Neural progenitor cell (in vitro differentiated cells): ENCODE measurements around the gene FSTL4. TPM values are rescaled to one million over a fixed set of nuclear protein-coding genes. Genes with fewer than 3 reads are reported as not detected.

Experiments used
- DNase-seq: peaks from one replicate; pipeline ENCODE4 v3.0.0-alpha.2; 2016; ENCODE audit warnings: low spot score
- H2AFZ ChIP-seq: fragments of 200-600 bp; sonication (generic); replicated peaks from 2 replicates; pipeline ENCODE4 v1.6.1; 2016; ENCODE audit warnings: antibody characterized with exemption
- H3F3A ChIP-seq: fragments of 200-600 bp; sonication (generic); 2 replicates; pipeline ENCODE4 v1.6.1; 2016; ENCODE audit warnings: antibody characterized with exemption, low read depth
- H3K27ac ChIP-seq: fragments of 200-600 bp; sonication (generic); 2 replicates; pipeline ENCODE4 v1.5.1; 2016; ENCODE audit warnings: mild to moderate bottlenecking
- H3K27me3 ChIP-seq: fragments of 200-600 bp; sonication (generic); 2 replicates; pipeline ENCODE4 v1.6.1; 2016; ENCODE audit warnings: mild to moderate bottlenecking, moderate library complexity
- H3K36me3 ChIP-seq: fragments of 200-600 bp; sonication (generic); 2 replicates; pipeline ENCODE4 v1.5.1; 2016
- H3K4me1 ChIP-seq: fragments of 200-600 bp; sonication (generic); 2 replicates; pipeline ENCODE4 v1.6.1; 2016; ENCODE audit warnings: mixed run types
- H3K4me2 ChIP-seq: fragments of 200-600 bp; sonication (generic); 2 replicates; pipeline ENCODE4 v1.6.1; 2016
- H3K4me3 ChIP-seq: fragments of 200-600 bp; sonication (generic); 2 replicates; pipeline ENCODE4 v1.5.1; 2016
- H3K79me2 ChIP-seq: fragments of 200-600 bp; sonication (generic); 2 replicates; pipeline ENCODE4 v1.6.1; 2016; ENCODE audit warnings: low read depth
- H3K9ac ChIP-seq: fragments of 200-600 bp; sonication (generic); 2 replicates; pipeline ENCODE4 v1.6.1; 2016
- H3K9me3 ChIP-seq: fragments of 200-600 bp; sonication (generic); 2 replicates; pipeline ENCODE4 v1.5.1; 2016; ENCODE audit warnings: low read depth
- H4K20me1 ChIP-seq: fragments of 200-600 bp; sonication (generic); 2 replicates; pipeline ENCODE4 v1.6.1; 2016; ENCODE audit warnings: low read depth
- H3K27ac Mint-ChIP-seq: 3 replicates; pipeline ENCODE4 v1.8.0; 2021; ENCODE audit warnings: mixed read lengths
- H3K27me3 Mint-ChIP-seq: 2 replicates; pipeline ENCODE4 v1.8.0; 2022; ENCODE audit warnings: low read depth, mild to moderate bottlenecking, inconsistent platforms, moderate library complexity, mixed read lengths; ENCODE audit not compliant: insufficient read depth
- H3K36me3 Mint-ChIP-seq: 3 replicates; pipeline ENCODE4 v1.8.0; 2021; ENCODE audit warnings: mixed read lengths
- H3K4me1 Mint-ChIP-seq: 3 replicates; pipeline ENCODE4 v1.8.0; 2021; ENCODE audit warnings: mixed read lengths
- H3K4me3 Mint-ChIP-seq: 3 replicates; pipeline ENCODE4 v1.8.0; 2021; ENCODE audit warnings: mild to moderate bottlenecking, moderate library complexity, mixed read lengths
- H3K9me3 Mint-ChIP-seq: 3 replicates; pipeline ENCODE4 v1.8.0; 2020; ENCODE audit warnings: mixed read lengths
- EZH2 ChIP-seq: fragments of 200-600 bp; sonication (generic); IDR thresholded peaks from 2 replicates; pipeline ENCODE4 v1.6.1; 2017; ENCODE audit warnings: antibody characterized with exemption, mild to moderate bottlenecking, moderate library complexity
- EZH2phosphoT487 ChIP-seq: fragments of 200-600 bp; sonication (generic); IDR thresholded peaks from 2 replicates; pipeline ENCODE4 v1.6.1; 2017; ENCODE audit warnings: antibody characterized with exemption
- total RNA-seq: library from RNA; depleted of rRNA; stranded (reverse); fragments of >200 nt; gene quantifications from 2 replicates; pipeline ENCODE4 v1.2.3, GENCODE V29; 2015; ENCODE audit warnings: low replicate concordance
- TF ChIP-seq, protein P1 (sequence below): fragments of 200-600 bp; sonication (generic); IDR thresholded peaks from 2 replicates; pipeline ENCODE4 v1.5.1; 2017; ENCODE audit warnings: antibody characterized with exemption, mild to moderate bottlenecking

Gene FSTL4
- total RNA-seq, 1 donor from 2014 or later: 0.95 TPM

DNA sequence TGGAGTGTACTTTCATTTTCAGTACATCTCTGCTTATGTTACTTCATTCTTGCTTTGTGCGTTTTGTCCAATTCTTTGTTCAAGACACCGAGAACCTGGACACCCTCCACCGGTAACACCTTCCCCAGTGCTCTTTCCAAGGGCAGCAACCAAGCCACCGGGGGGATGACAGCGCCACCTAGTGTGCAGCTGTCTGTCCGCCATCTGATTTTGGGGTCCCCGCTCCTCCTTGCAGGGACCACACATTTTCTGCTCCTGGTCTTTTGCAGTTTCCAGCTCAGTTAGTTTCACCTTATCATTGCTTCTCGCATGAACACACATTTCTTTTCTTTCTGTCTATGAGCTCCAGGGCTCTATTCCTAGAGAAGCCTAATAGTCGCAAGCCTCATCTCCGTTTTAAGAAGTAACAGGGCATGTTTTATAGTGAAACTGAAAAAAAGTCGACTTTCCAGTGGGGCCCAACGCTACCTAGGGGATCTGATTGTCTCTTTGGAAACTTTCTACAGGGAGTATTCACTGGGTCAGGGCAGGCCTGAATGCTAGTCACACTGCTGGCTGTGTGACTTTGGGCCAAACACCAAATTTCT, 152.1 kb downstream of the FSTL4 start:
- H2AFZ ChIP-seq: no peak overlapping the region
- Mint-ChIP-seq H3K27me3 (peaks cover 7% of the 10 kb centered on the region), H3K36me3 (no peaks in the 10 kb centered on the region), H3K4me1 (peaks cover 25% of the 10 kb centered on the region), H3K9me3 (no peaks in the 10 kb centered on the region), H3K4me3 (no peak overlapping the region), H3K27ac (peak overlapping the region; percentile 13)
- no peak for TF ChIP-seq EZH2phosphoT487
- TF ChIP-seq, protein P1, sequence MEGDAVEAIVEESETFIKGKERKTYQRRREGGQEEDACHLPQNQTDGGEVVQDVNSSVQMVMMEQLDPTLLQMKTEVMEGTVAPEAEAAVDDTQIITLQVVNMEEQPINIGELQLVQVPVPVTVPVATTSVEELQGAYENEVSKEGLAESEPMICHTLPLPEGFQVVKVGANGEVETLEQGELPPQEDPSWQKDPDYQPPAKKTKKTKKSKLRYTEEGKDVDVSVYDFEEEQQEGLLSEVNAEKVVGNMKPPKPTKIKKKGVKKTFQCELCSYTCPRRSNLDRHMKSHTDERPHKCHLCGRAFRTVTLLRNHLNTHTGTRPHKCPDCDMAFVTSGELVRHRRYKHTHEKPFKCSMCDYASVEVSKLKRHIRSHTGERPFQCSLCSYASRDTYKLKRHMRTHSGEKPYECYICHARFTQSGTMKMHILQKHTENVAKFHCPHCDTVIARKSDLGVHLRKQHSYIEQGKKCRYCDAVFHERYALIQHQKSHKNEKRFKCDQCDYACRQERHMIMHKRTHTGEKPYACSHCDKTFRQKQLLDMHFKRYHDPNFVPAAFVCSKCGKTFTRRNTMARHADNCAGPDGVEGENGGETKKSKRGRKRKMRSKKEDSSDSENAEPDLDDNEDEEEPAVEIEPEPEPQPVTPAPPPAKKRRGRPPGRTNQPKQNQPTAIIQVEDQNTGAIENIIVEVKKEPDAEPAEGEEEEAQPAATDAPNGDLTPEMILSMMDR: peak; percentile 96
- peak; percentile 75 for DNase-seq
- no peaks in the 10 kb centered on the region for H3K9me3 ChIP-seq
- H3K79me2 ChIP-seq: no peaks in the 10 kb centered on the region
- peaks cover 8% of the 10 kb centered on the region for H3K4me1 ChIP-seq
- H3K4me2 ChIP-seq: no peak overlapping the region
- H4K20me1 ChIP-seq: no peaks in the 10 kb centered on the region
- no peaks in the 10 kb centered on the region for H3K27me3 ChIP-seq
- H3K36me3 ChIP-seq: no peaks in the 10 kb centered on the region
- no peaks in the 10 kb centered on the region for H3F3A ChIP-seq
- H3K27ac ChIP-seq: no peak overlapping the region
- no peak overlapping the region for H3K4me3 ChIP-seq
- no peak overlapping the region for H3K9ac ChIP-seq

DNA sequence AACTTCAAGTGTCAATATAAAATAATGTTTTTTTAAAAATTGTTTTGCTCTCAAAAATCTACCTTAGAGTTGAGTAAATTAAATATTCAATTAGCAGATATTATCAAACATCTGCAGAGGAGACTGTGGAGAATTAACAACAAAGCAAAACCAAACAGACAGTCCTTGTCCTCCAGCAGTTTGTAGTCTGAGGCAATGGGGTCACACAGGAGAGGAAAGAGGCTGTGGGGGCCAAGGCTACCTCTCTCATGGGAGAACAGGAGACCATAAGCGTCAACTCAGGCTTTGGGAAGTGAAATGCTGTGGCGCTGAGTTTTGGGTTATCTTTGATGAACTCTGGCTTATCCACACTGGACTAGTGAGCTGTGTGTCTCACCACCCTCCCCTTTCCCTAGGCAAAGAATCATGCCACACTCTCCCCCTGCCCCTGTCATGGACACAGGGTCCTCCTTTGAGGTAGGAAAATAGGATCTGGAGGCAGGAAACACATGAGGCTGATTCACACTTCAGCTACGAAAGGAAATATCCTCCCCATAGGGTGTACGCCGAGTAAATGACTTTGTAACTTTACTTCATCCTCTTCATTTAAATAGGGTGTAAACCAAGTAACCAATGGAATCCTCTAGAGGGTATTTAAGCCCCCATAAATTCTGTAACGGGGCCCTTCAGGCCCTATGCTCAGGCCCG, 152.7 kb downstream of the FSTL4 start:
- Histone ChIP-seq H3K9me3 (no peaks in the 10 kb centered on the region), H3K4me1 (peaks cover 8% of the 10 kb centered on the region), H3K4me3 (no peak overlapping the region), H3K79me2 (no peaks in the 10 kb centered on the region), H3F3A (no peaks in the 10 kb centered on the region), H3K9ac (no peak overlapping the region), H3K36me3 (no peaks in the 10 kb centered on the region), H2AFZ (no peak overlapping the region), H3K27me3 (no peaks in the 10 kb centered on the region), H3K4me2 (no peak overlapping the region), H3K27ac (no peak overlapping the region), H4K20me1 (no peaks in the 10 kb centered on the region)
- Mint-ChIP-seq H3K9me3 (no peaks in the 10 kb centered on the region), H3K4me1 (peaks cover 25% of the 10 kb centered on the region), H3K27me3 (peaks cover 7% of the 10 kb centered on the region), H3K4me3 (no peak overlapping the region), H3K36me3 (no peaks in the 10 kb centered on the region), H3K27ac (peak overlapping the region; percentile 13)
- no peak for DNase-seq
- TF ChIP-seq EZH2phosphoT487: no peak
- TF ChIP-seq, protein P1: no peak

DNA sequence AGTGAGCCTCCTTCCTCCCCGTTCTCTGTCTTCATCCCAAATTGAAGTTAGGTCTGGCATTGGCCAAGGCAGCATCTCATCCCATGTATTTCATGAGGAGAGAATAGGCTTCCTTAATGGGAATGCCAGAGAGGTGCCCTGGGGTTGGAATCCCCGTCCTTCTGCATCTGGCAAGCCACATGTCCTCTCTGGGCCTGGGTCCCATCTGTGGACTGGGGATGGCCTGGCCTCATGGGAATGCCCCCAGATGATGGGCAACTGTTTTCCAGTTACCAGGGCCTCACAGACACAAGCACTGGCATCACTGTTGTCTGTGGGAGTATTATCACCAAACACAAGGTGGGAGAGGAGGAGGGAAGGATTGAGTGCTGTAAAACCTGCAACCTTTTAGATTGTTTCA, 153.9 kb downstream of the FSTL4 start:
- H3K27me3 ChIP-seq: no peaks in the 10 kb centered on the region

More for the DNA sequence above, 153.9 kb downstream of the FSTL4 start:
- Histone ChIP-seq H4K20me1 (no peaks in the 10 kb centered on the region), H3K9ac (no peak overlapping the region), H3K27ac (no peak overlapping the region), H2AFZ (no peak overlapping the region), H3K4me2 (no peak overlapping the region), H3K4me1 (peaks cover 8% of the 10 kb centered on the region), H3K36me3 (no peaks in the 10 kb centered on the region), H3F3A (no peaks in the 10 kb centered on the region), H3K9me3 (no peaks in the 10 kb centered on the region), H3K4me3 (no peak overlapping the region), H3K79me2 (no peaks in the 10 kb centered on the region)
- Mint-ChIP-seq H3K36me3 (no peaks in the 10 kb centered on the region), H3K27me3 (peaks cover 9% of the 10 kb centered on the region), H3K4me1 (peaks cover 25% of the 10 kb centered on the region), H3K4me3 (no peak overlapping the region), H3K9me3 (no peaks in the 10 kb centered on the region), H3K27ac (no peak overlapping the region)
- TF ChIP-seq EZH2phosphoT487 (no peak), EZH2 (no peak)
- TF ChIP-seq, protein P1: no peak
- DNase-seq: no peak
